ENCODE measurements around the gene AURKA.
A peak's percentile ranks its signal among the peaks of the same experiment; 100 is the strongest.

The AURKA gene

GRCh38 chr20:56392132-56392880, at the start of gene AURKA, which contains the start of gene CSTF1:
TSS of gene AURKA (minus strand) at chr20:56392215. CDS start at chr20:56388197, 4,018 bp downstream.
TSS of gene CSTF1 (plus strand) at chr20:56392645. CDS start at chr20:56395553, 2,908 bp downstream.
- peak within 1 kb of the TSS; percentile 92 for H3K4me3 ChIP-seq (ENCODE audit: low read depth, low read length)
- ChIA-PET POLR2A (interaction anchor here (1.0 to 1.5 kb wide), 3 partner anchors 20 to 101 kb away, joined by 4 to 6 read pairs (median 6); partner anchors contain the start of gene CASS4), CTCF (interaction anchor here (0.7 to 1.5 kb wide), 4 partner anchors 8 to 124 kb away, joined by 3 to 4 read pairs (median 3); no protein-coding TSS in a partner anchor)
- peak; percentile 99 for DNase-seq (ENCODE audit: low read depth, low spot score)
- no peak for TF ChIP-seq CTCF (IDR thresholded peaks at IDR 0.05; ENCODE audit: insufficient read depth, low read length, missing control alignments)

- ChIA-PET CTCF (interaction anchor here (0.9 to 1.2 kb wide), 3 partner anchors 12 to 34 kb away, joined by 3 read pairs; no protein-coding TSS in a partner anchor), POLR2A (interaction anchor here (0.5 to 2.3 kb wide), 12 partner anchors 10 to 67 kb away, joined by 3 to 15 read pairs (median 4); partner anchors contain the start of genes AURKA, CASS4, CSTF1 and RTF2)
- DNase-seq (ENCODE audit: low read depth, low spot score): no peak
- H3K4me3 ChIP-seq (ENCODE audit: low read depth, low read length): no peak overlapping the region
- TF ChIP-seq CTCF (IDR thresholded peaks at IDR 0.05; ENCODE audit: insufficient read depth, low read length, missing control alignments): no peak
These were observed 48.5 kb upstream of the AURKA start for GRCh38 chr20:56440346-56441007.

- ChIA-PET POLR2A (interaction anchor here (0.5 to 2.3 kb wide), 15 partner anchors 9 to 81 kb away, joined by 3 to 15 read pairs (median 4); partner anchors contain the start of genes AURKA, CASS4, CSTF1 and FAM210B), CTCF (interaction anchor here (0.9 to 1.2 kb wide), 4 partner anchors 11 to 33 kb away, joined by 3 read pairs; no protein-coding TSS in a partner anchor)
- DNase-seq (ENCODE audit: low read depth, low spot score): peak; percentile 98
- no peak overlapping the region for H3K4me3 ChIP-seq (ENCODE audit: low read depth, low read length)
- TF ChIP-seq CTCF (IDR thresholded peaks at IDR 0.05; ENCODE audit: insufficient read depth, low read length, missing control alignments): no peak
These were observed 47.8 kb upstream of the AURKA start for GRCh38 chr20:56439771-56440291.

GRCh38 chr20:56438284-56438683, 46.3 kb upstream of the AURKA start:
- no peak for DNase-seq (ENCODE audit: low read depth, low spot score)
- POLR2A ChIA-PET: interaction anchor here (2.3 kb wide), 1 partner anchor 26 kb away, joined by 15 read pairs; the partner anchor contains the start of gene CASS4
- TF ChIP-seq CTCF (IDR thresholded peaks at IDR 0.05; ENCODE audit: insufficient read depth, low read length, missing control alignments): no peak
- CTCF ChIA-PET: interaction anchor here (0.7 to 1.2 kb wide), 2 partner anchors 12 to 16 kb away, joined by 3 to 4 read pairs; no protein-coding TSS in a partner anchor
- no peak overlapping the region for H3K4me3 ChIP-seq (ENCODE audit: low read depth, low read length)

GRCh38 chr20:56437196-56437960, 45.4 kb upstream of the AURKA start:
- ChIA-PET CTCF (interaction anchor here (0.9 to 1.8 kb wide), 2 partner anchors 14 to 37 kb away, joined by 4 to 10 read pairs; no protein-coding TSS in a partner anchor), POLR2A (no interaction called here)
- no peak for TF ChIP-seq CTCF (IDR thresholded peaks at IDR 0.05; ENCODE audit: insufficient read depth, low read length, missing control alignments)
- H3K4me3 ChIP-seq (ENCODE audit: low read depth, low read length): no peak overlapping the region
- no peak for DNase-seq (ENCODE audit: low read depth, low spot score)
